RWPE1 (cell line): ENCODE data around the gene CCNY.

Source experiments
- CTCF ChIA-PET: fragments of 350-600 bp; sonication (Branson Sonifier 250); formaldehyde crosslinking; extraction: SDS; loops from one replicate; lab custom pipeline; 2021; lab: Yijun Ruan, JAX
- POLR2A ChIA-PET: fragments of 400-600 bp; formaldehyde crosslinking; extraction: SDS; loops from one replicate; lab custom pipeline; 2020; ENCODE audit warnings: antibody characterized with exemption; ENCODE audit not compliant: low non-redundant PET; lab: Yijun Ruan, JAX
- DNase-seq: peaks from one replicate; pipeline ENCODE4 v3.0.0; 2012; ENCODE audit warnings: low spot score
- H3K27ac ChIP-seq: fragments of 450-650 bp; 2 replicates; pipeline ENCODE4 v1.5.1; 2017
- CTCF ChIP-seq: fragments of 450-650 bp; conservative IDR thresholded peaks from 2 replicates; pipeline ENCODE4 v1.5.1; 2017; ENCODE audit warnings: low read depth, mild to moderate bottlenecking

CCNY gene

GRCh38 chr10:35427543-35427942 lies 91.2 kb downstream of the CCNY start:
- no peak overlapping the region for H3K27ac ChIP-seq
- ChIA-PET POLR2A (no interaction called here), CTCF (no interaction called here)
- TF ChIP-seq CTCF = no peak
- DNase-seq = no peak

GRCh38 chr10:35428521-35428920 lies 92.2 kb downstream of the CCNY start:
- DNase-seq = no peak
- CTCF ChIA-PET = no interaction called here
- POLR2A ChIA-PET = no interaction called here
- no peak overlapping the region for H3K27ac ChIP-seq
- TF ChIP-seq CTCF = no peak

- H3K27ac ChIP-seq = no peak overlapping the region
- CTCF ChIA-PET = no interaction called here
- POLR2A ChIA-PET = no interaction called here
- DNase-seq = no peak
- TF ChIP-seq CTCF = no peak
Observed at GRCh38 chr10:35432781-35433338, 96.6 kb downstream of the CCNY start.

GRCh38 chr10:35433851-35434426 lies 97.6 kb downstream of the CCNY start:
- DNase-seq = no peak
- ChIA-PET CTCF (no interaction called here), POLR2A (no interaction called here)
- no peak overlapping the region for H3K27ac ChIP-seq
- no peak for TF ChIP-seq CTCF

- CTCF ChIA-PET = no interaction called here
- TF ChIP-seq CTCF = no peak
- no peak overlapping the region for H3K27ac ChIP-seq
- POLR2A ChIA-PET = no interaction called here
- DNase-seq = no peak
Observed at GRCh38 chr10:35434533-35434932, 98.2 kb downstream of the CCNY start.

GRCh38 chr10:35435824-35436223 lies 99.5 kb downstream of the CCNY start:
- no peak for TF ChIP-seq CTCF
- no peak for DNase-seq
- POLR2A ChIA-PET = no interaction called here
- CTCF ChIA-PET = interaction anchor here (0.6 kb wide), 1 partner anchor 104 kb away, joined by 3 read pairs; no protein-coding TSS in a partner anchor
- no peak overlapping the region for H3K27ac ChIP-seq
